IMR-90 (cell line): ENCODE results near the gene CEP78.

Source experiments
- BHLHE40 ChIP-seq: fragments of 150-350 bp; IDR thresholded peaks from 2 replicates; pipeline ENCODE4 v1.6.1; 2016; ENCODE audit warnings: mild to moderate bottlenecking, low read depth, low read length
- CEBPB ChIP-seq: IDR thresholded peaks from 2 replicates; pipeline ENCODE4 v1.6.1; 2012; ENCODE audit warnings: low read depth, low read length, improper control_type of control experiment
- CHD1 ChIP-seq: IDR thresholded peaks from 2 replicates; pipeline ENCODE4 v1.6.1; 2012; ENCODE audit warnings: low read depth, low read length, improper control_type of control experiment
- CTCF ChIP-seq: conservative IDR thresholded peaks from 2 replicates; pipeline ENCODE4 v1.5.1; 2012; ENCODE audit warnings: mild to moderate bottlenecking, low read depth, low read length, improper control_type of control experiment
- ELK1 ChIP-seq: fragments of 150-350 bp; IDR thresholded peaks from 2 replicates; pipeline ENCODE4 v1.6.1; 2016; ENCODE audit warnings: low read depth, mild to moderate bottlenecking, low read length, moderate library complexity, borderline replicate concordance
- FOS ChIP-seq: fragments of 150-350 bp; IDR thresholded peaks from 2 replicates; pipeline ENCODE4 v1.6.1; 2016; ENCODE audit warnings: low read depth, low read length
- MAFK ChIP-seq: IDR thresholded peaks from 2 replicates; pipeline ENCODE4 v1.6.1; 2012; ENCODE audit warnings: low read depth, low read length, improper control_type of control experiment
- MAZ ChIP-seq: IDR thresholded peaks from 2 replicates; pipeline ENCODE4 v1.6.1; 2012; ENCODE audit warnings: low read depth, mild to moderate bottlenecking, low read length, improper control_type of control experiment, moderate library complexity, borderline replicate concordance
- MXI1 ChIP-seq: IDR thresholded peaks from 2 replicates; pipeline ENCODE4 v1.6.1; 2012; ENCODE audit warnings: low read depth, mild to moderate bottlenecking, low read length, moderate library complexity, borderline replicate concordance
- POLR2A ChIP-seq: IDR thresholded peaks from 2 replicates; pipeline ENCODE4 v1.6.1; 2012; ENCODE audit warnings: mild to moderate bottlenecking, low read depth, low read length
- RCOR1 ChIP-seq: IDR thresholded peaks from 2 replicates; pipeline ENCODE4 v1.6.1; 2012; ENCODE audit warnings: mild to moderate bottlenecking, low read length, improper control_type of control experiment; ENCODE audit not compliant: insufficient replicate concordance
- RFX5 ChIP-seq: IDR thresholded peaks from 2 replicates; pipeline ENCODE4 v1.8.0; 2012; ENCODE audit warnings: low read depth, mild to moderate bottlenecking, low read length, moderate library complexity
- SMC3 ChIP-seq: fragments of 150-350 bp; IDR thresholded peaks from 2 replicates; pipeline ENCODE4 v1.6.1; 2016; ENCODE audit warnings: low read depth, mild to moderate bottlenecking, antibody characterized with exemption, low read length, moderate library complexity
- USF2 ChIP-seq: fragments of 150-350 bp; IDR thresholded peaks from 2 replicates; pipeline ENCODE4 v1.6.1; 2017; ENCODE audit warnings: mild to moderate bottlenecking, antibody characterized with exemption, low read length, low read depth

- TF ChIP-seq CEBPB (no peak), CTCF (no peak), POLR2A (no peak), MAFK (no peak), RCOR1 (no peak), SMC3 (no peak), BHLHE40 (no peak), USF2 (no peak), ELK1 (no peak), CHD1 (no peak), MXI1 (no peak), RFX5 (no peak), MAZ (no peak), FOS (no peak)
Measured at GRCh38 chr9:78301466-78301865, 65.6 kb downstream of the CEP78 start.
